SH-SY5Y (cell line): ENCODE measurements around the gene IL17A.

Source experiments
- GATA2 ChIP-seq: IDR thresholded peaks from 2 replicates; pipeline ENCODE4 v1.6.1; 2011; ENCODE audit warnings: mild to moderate bottlenecking, low read depth, low read length
- GATA3 ChIP-seq: IDR thresholded peaks from 2 replicates; pipeline ENCODE4 v1.6.1; 2011; ENCODE audit warnings: low read depth, mild to moderate bottlenecking, low read length, moderate library complexity

DNA sequence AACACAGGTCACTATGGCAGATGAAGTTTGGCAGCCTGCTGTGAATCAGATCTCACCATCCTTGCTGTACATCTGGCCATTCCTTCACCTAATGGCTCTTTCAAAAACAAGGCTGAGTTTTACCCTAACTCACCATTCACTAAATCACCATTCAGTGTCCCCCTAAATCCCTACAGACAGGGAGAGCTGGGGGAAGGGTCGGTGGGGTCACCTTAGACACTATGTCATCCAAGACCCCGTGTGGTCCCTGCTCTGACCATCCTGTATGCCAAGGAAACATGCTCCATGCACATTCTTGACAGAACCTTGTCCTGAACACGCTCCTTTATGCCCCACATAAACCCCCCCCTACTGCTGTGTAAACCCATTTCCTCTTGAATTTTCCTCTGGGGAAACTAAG lies 31.8 kb upstream of the IL17A start:
- no peak for TF ChIP-seq GATA3
- no peak for TF ChIP-seq GATA2
